T-helper 1 cell (primary cell): ENCODE results near the gene SCUBE1.
A peak's percentile ranks its signal among the peaks of the same experiment; 100 is the strongest.

Experiments used
- DNase-seq, 5 donors: peaks; one replicate each; pipeline ENCODE4 v3.0.0-alpha.2; 2012 to 2020

SCUBE1 gene

GRCh38 chr22:43188829-43189545 lies 154.2 kb downstream of the SCUBE1 start:
- no peak for DNase-seq

GRCh38 chr22:43187171-43188099 lies 155.7 kb downstream of the SCUBE1 start:
- peak; percentile 92 to 98 (median 92) for DNase-seq

GRCh38 chr22:43186272-43187170 lies 156.7 kb downstream of the SCUBE1 start, which contains the start of gene TTLL12:
Gene TTLL12 (minus strand): TSS chr22:43187134. CDS start chr22:43187069, 65 bp downstream.
- DNase-seq: peak; percentile 47 to 77 (median 61)

- DNase-seq: no peak
These were observed 157.3 kb downstream of the SCUBE1 start for GRCh38 chr22:43185860-43186261.

GRCh38 chr22:43183496-43184277 lies 159.5 kb downstream of the SCUBE1 start:
- no peak for DNase-seq

- DNase-seq: no peak
These were observed 160.4 kb downstream of the SCUBE1 start for GRCh38 chr22:43182726-43183125.

- no peak for DNase-seq
These were observed 161.1 kb downstream of the SCUBE1 start for GRCh38 chr22:43182118-43182517.

- no peak for DNase-seq
These were observed 161.7 kb downstream of the SCUBE1 start for GRCh38 chr22:43181321-43182076.

GRCh38 chr22:43180670-43181069 lies 162.5 kb downstream of the SCUBE1 start:
- no peak for DNase-seq

- no peak for DNase-seq
These were observed 163.3 kb downstream of the SCUBE1 start for GRCh38 chr22:43179911-43180195.

GRCh38 chr22:43179146-43179910 lies 163.8 kb downstream of the SCUBE1 start:
- DNase-seq: no peak

- DNase-seq: no peak
These were observed 165.7 kb downstream of the SCUBE1 start for GRCh38 chr22:43177479-43177878.

GRCh38 chr22:43176090-43176489 lies 167.1 kb downstream of the SCUBE1 start:
- no peak for DNase-seq

GRCh38 chr22:43174941-43175531 lies 168.1 kb downstream of the SCUBE1 start:
- DNase-seq: no peak

GRCh38 chr22:43173976-43174720 lies 169.0 kb downstream of the SCUBE1 start:
- DNase-seq: no peak

- DNase-seq: no peak
These were observed 169.6 kb downstream of the SCUBE1 start for GRCh38 chr22:43173566-43173965.

- no peak for DNase-seq
These were observed 171.0 kb downstream of the SCUBE1 start for GRCh38 chr22:43172191-43172590.

- no peak for DNase-seq
These were observed 171.6 kb downstream of the SCUBE1 start for GRCh38 chr22:43171607-43172006.

GRCh38 chr22:43171019-43171491 lies 172.1 kb downstream of the SCUBE1 start:
- DNase-seq: no peak
